GM12878 (cell line): ENCODE measurements around the gene PRCP. TPM values are rescaled to one million over a fixed set of nuclear protein-coding genes. Genes with fewer than 3 reads are reported as not detected.

ENCODE experiments used
- ATAC-seq: fragments of 200-7000 bp; cut with Tn5 transposase; 3 replicates; pipeline ENCODE4 v1.9.1; 2020; ENCODE audit warnings: mild to moderate bottlenecking, moderate library complexity
- BruUV-seq: library from RNA; stranded (reverse); fragments of 400-500 nt; replicated peaks from 2 replicates; lab custom pipeline; 2021; lab: Mats Ljungman, UMichigan
- CTCF ChIA-PET: fragments of 300-600 bp; sonication (Branson Sonifier 250); formaldehyde crosslinking; extraction: SDS; loops from one replicate; lab custom pipeline; 2021; ENCODE audit warnings: inconsistent platforms; lab: Yijun Ruan, JAX
- POLR2A ChIA-PET: fragments of 350-600 bp; formaldehyde crosslinking; extraction: SDS; loops from one replicate; lab custom pipeline; 2021; ENCODE audit warnings: inconsistent platforms; lab: Charles Lee
- RAD21 ChIA-PET: fragments of 300-600 bp; sonication (Branson Sonifier 250); formaldehyde crosslinking; loops from one replicate; lab custom pipeline; 2023; ENCODE audit warnings: antibody characterized with exemption; ENCODE audit not compliant: unreplicated experiment; lab: Charles Lee
- SMC1A ChIA-PET: fragments of 300-600 bp; sonication (Branson Sonifier 250); formaldehyde crosslinking; loops from one replicate; lab custom pipeline; 2023; ENCODE audit not compliant: unreplicated experiment, uncharacterized antibody; lab: Charles Lee
- DNase-seq: peaks from one replicate; pipeline ENCODE4 v3.0.0-alpha.2; 2011; ENCODE audit warnings: low read depth, low spot score
- FAIRE-seq: peaks from 3 replicates; lab custom pipeline; 2011; peaks lifted over from hg19 to GRCh38; lab: Jason Lieb, UNC
- H2AFZ ChIP-seq: 2 replicates; pipeline ENCODE4 v1.6.0; 2011; ENCODE audit warnings: low read depth, low read length, control low read depth; ENCODE audit not compliant: control insufficient read depth
- H3K27ac ChIP-seq: 2 replicates; pipeline ENCODE4 v1.5.1; 2011; ENCODE audit warnings: control low read depth; ENCODE audit not compliant: control insufficient read depth, insufficient read depth
- H3K27me3 ChIP-seq, 2 experiments: replicated peaks in 1 of 2; 2 replicates each; pipeline versions ENCODE4 v1.6.0 to v1.6.1; 2011; ENCODE audit warnings: low read length in 1 of 2; ENCODE audit not compliant: control insufficient read depth in 2 of 2, insufficient read depth in 2 of 2
- H3K36me3 ChIP-seq, 2 experiments: 2 replicates each; pipeline ENCODE4 v1.5.1; 2011; ENCODE audit warnings: low read length in 1 of 2; ENCODE audit not compliant: control insufficient read depth in 2 of 2, insufficient read depth in 2 of 2
- H3K4me1 ChIP-seq: 2 replicates; pipeline ENCODE4 v1.6.1; 2011; ENCODE audit warnings: mild to moderate bottlenecking, low read length, moderate library complexity, mixed read lengths; ENCODE audit not compliant: control insufficient read depth, insufficient read depth
- H3K4me2 ChIP-seq: 2 replicates; pipeline ENCODE4 v1.6.0; 2011; ENCODE audit warnings: control low read depth; ENCODE audit not compliant: control insufficient read depth, insufficient read depth
- H3K4me3 ChIP-seq: fragments of 200-600 bp; sonication (generic); 2 replicates; pipeline ENCODE4 v1.5.1; 2016
- H3K79me2 ChIP-seq: 2 replicates; pipeline ENCODE4 v1.6.0; 2011; ENCODE audit warnings: low read length; ENCODE audit not compliant: control insufficient read depth, insufficient read depth
- H3K9ac ChIP-seq: 2 replicates; pipeline ENCODE4 v1.8.0; 2011; ENCODE audit warnings: low read length, control low read depth, mixed read lengths; ENCODE audit not compliant: control insufficient read depth, insufficient read depth
- H3K9me3 ChIP-seq: replicated peaks from 3 replicates; pipeline ENCODE4 v1.5.1; 2011; ENCODE audit warnings: mild to moderate bottlenecking, low read length; ENCODE audit not compliant: control insufficient read depth, insufficient read depth
- H4K20me1 ChIP-seq: 2 replicates; pipeline ENCODE4 v1.6.0; 2011; ENCODE audit not compliant: control insufficient read depth, insufficient read depth
- BRCA1 ChIP-seq: IDR thresholded peaks from 2 replicates; pipeline ENCODE4 v1.6.1; 2011; ENCODE audit warnings: low read depth, low read length, improper control_type of control experiment
- EP300 ChIP-seq, 2 experiments: fragments of 150-350 bp in 1 of 2; IDR thresholded peaks; 2 replicates each; pipeline ENCODE4 v1.6.1; 2011 to 2012; ENCODE audit warnings: low read depth in 2 of 2, low read length in 2 of 2, borderline replicate concordance in 1 of 2, improper control_type of control experiment in 1 of 2, inconsistent platforms in 1 of 2; ENCODE audit not compliant: control insufficient read depth in 1 of 2
- NR2C1 ChIP-seq: fragments of 450-650 bp; IDR thresholded peaks from 2 replicates; pipeline ENCODE4 v1.6.1; 2017; ENCODE audit warnings: antibody characterized with exemption, mild to moderate bottlenecking, moderate library complexity
- PAX5 ChIP-seq: IDR thresholded peaks from 2 replicates; pipeline ENCODE4 v1.6.1; 2011; ENCODE audit warnings: low read depth, low read length, borderline replicate concordance
- RFX5 ChIP-seq: IDR thresholded peaks from 2 replicates; pipeline ENCODE4 v1.6.1; 2011; ENCODE audit warnings: low read depth, low read length, improper control_type of control experiment
- ZNF274 ChIP-seq: IDR thresholded peaks from one replicate; pipeline ENCODE4 v1.8.0; 2011; ENCODE audit not compliant: insufficient read length, insufficient read depth
- WGBS: methylation state at CpG from one replicate; pipeline ENCODE4 v1.1.6; 2016; ENCODE audit warnings: low lambda C conversion rate; ENCODE audit not compliant: insufficient replicate concordance, insufficient coverage; ENCODE audit errors: missing lambda C conversion rate; 5-methylcytosine and 5-hydroxymethylcytosine counted together
- in situ Hi-C: fragments of 300-500 bp; cut with MboI; formaldehyde crosslinking; loops from 9 replicates; pipeline ENCODE4 v1.14.3; 2018; ENCODE audit warnings: mixed read lengths
- intact Hi-C: fragments of 100-400 bp; cut with micrococcal nuclease; formaldehyde crosslinking; loops from one replicate; pipeline ENCODE4 v1.14.2; 2022; ENCODE audit not compliant: unreplicated experiment
- polyA plus RNA-seq, 11 experiments: library from polyadenylated mRNA; depleted of rRNA in 4 of 11; unstranded in 6 of 11; stranded (reverse) in 5 of 11; fragments of >200 nt; fragmentation: Nextera tagmentation in 4 of 11; fragmentation: Illumina TruSeq in 1 of 11; extraction: Ambion mirVana in 4 of 11; extraction: Trizol in 1 of 11; gene quantifications; 1 replicate in 1 of 11; 2 replicates in 10 of 11; pipeline versions ENCODE4 v1.2.1 to v1.2.3, GENCODE V29; 2011 to 2016; ENCODE audit warnings: inconsistent platforms in 2 of 11, missing spikeins in 2 of 11, low read depth in 1 of 11
- total RNA-seq, 4 experiments: library from RNA; depleted of rRNA in 3 of 4; stranded (reverse); fragments of >200 nt in 3 of 4; fragmentation: Illumina TruSeq in 1 of 4; extraction: Trizol in 1 of 4; gene quantifications; 2 replicates each; pipeline versions ENCODE4 v1.2.1 to v1.2.3, GENCODE V29; 2013 to 2021
- TF ChIP-seq, protein P1 (sequence below): fragments of 150-350 bp; IDR thresholded peaks from 2 replicates; pipeline ENCODE4 v1.6.1; 2014; ENCODE audit warnings: mild to moderate bottlenecking, low read depth, low read length

Gene PRCP
- total and polyA plus RNA-seq, 10 of the 15 experiments (the other 5 are each of a cell fraction or from before 2014, with no cell fraction given): 14.9 to 43.6 (median 20.0) TPM

DNA sequence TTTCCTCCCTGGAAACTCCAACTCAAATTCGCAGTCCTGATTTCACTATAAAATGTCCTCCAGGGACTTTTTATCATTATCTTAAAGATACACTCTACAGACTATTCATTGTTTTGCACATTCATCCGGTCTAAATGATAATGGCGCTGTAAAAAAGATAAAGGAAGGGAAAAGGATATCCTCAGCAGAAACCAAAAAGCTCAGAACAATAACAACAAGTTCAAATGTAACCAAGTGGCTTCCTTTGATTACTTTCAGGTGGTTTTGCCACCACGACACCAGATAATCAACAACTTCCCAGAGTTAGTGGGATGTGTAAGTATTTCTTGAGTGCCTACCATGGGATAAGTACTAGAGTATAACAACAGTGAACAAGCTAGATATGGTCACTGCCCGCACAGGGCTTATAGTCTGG lies 26.3 kb downstream of the PRCP start:
- FAIRE-seq: no peak
- no peaks in the 10 kb centered on the region; the same call in 2 of the 3 replicates for H3K9me3 ChIP-seq
- no peak overlapping the region for H2AFZ ChIP-seq
- TF ChIP-seq NR2C1: no peak
- TF ChIP-seq BRCA1: no peak
- TF ChIP-seq RFX5: no peak
- ChIA-PET CTCF (interaction anchor here (1.2 to 1.6 kb wide), 2 partner anchors 11 to 376 kb away, joined by 3 to 4 read pairs; no protein-coding TSS in a partner anchor), POLR2A (no interaction called here), RAD21 (no interaction called here), SMC1A (interaction anchor here (1.0 to 1.8 kb wide), 3 partner anchors 11 to 24 kb away, joined by 3 to 6 read pairs (median 4); no protein-coding TSS in a partner anchor)
- no peaks in the 10 kb centered on the region for H3K27me3 ChIP-seq
- DNase-seq: no peak
- H4K20me1 ChIP-seq: no peaks in the 10 kb centered on the region
- H3K4me1 ChIP-seq: no peaks in the 10 kb centered on the region
- no peak overlapping the region for H3K4me3 ChIP-seq
- 62% methylated on average over 5 of the region's 5 CpGs for WGBS
- no TSS peak for BruUV-seq
- no peak for ATAC-seq
- H3K4me2 ChIP-seq: no peak overlapping the region
- H3K27ac ChIP-seq: no peak overlapping the region
- intact Hi-C loops: no loop called here
- no peaks in the 10 kb centered on the region for H3K36me3 ChIP-seq
- H3K79me2 ChIP-seq: no peaks in the 10 kb centered on the region
- in situ Hi-C loops: no loop called here
- no peak overlapping the region for H3K9ac ChIP-seq

- TF ChIP-seq ZNF274 (no peak), PAX5 (no peak), EP300 (IDR thresholded peaks at IDR 0.05; ENCODE audit: borderline replicate concordance in 1 of 2, control insufficient read depth in 1 of 2, low read depth in 2 of 2, low read length in 2 of 2) (no peak)
- TF ChIP-seq, protein P1, sequence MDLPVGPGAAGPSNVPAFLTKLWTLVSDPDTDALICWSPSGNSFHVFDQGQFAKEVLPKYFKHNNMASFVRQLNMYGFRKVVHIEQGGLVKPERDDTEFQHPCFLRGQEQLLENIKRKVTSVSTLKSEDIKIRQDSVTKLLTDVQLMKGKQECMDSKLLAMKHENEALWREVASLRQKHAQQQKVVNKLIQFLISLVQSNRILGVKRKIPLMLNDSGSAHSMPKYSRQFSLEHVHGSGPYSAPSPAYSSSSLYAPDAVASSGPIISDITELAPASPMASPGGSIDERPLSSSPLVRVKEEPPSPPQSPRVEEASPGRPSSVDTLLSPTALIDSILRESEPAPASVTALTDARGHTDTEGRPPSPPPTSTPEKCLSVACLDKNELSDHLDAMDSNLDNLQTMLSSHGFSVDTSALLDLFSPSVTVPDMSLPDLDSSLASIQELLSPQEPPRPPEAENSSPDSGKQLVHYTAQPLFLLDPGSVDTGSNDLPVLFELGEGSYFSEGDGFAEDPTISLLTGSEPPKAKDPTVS: no peak
- TF ChIP-seq, all 136 proteins: peak for 0
- intact Hi-C loops (no loop called here), in situ Hi-C loops (no loop called here)
- Histone ChIP-seq H4K20me1 (no peaks in the 10 kb centered on the region), H3K27me3 (no peaks in the 10 kb centered on the region), H3K79me2 (no peaks in the 10 kb centered on the region), H3K4me3 (no peak overlapping the region), H3K9ac (no peak overlapping the region), H3K36me3 (no peaks in the 10 kb centered on the region), H3K4me1 (no peaks in the 10 kb centered on the region), H3K27ac (no peak overlapping the region), H3K9me3 (no peaks in the 10 kb centered on the region; the same call in 2 of the 3 replicates), H3K4me2 (no peak overlapping the region), H2AFZ (no peak overlapping the region)
- SMC1A ChIA-PET: no interaction called here
- CTCF ChIA-PET: no interaction called here
- 81% methylated on average over 7 of the region's 7 CpGs for WGBS
- BruUV-seq: no TSS peak
- RAD21 ChIA-PET: no interaction called here
- POLR2A ChIA-PET: no interaction called here
- DNase-seq (no peak), FAIRE-seq (no peak), ATAC-seq (no peak)
Measured at GRCh38 chr11:82872377-82873150, 27.7 kb downstream of the PRCP start.
